Measurements from ENCODE around the gene IL17RD.

GRCh38 chr3:57140894-57141293 lies 24.3 kb downstream of the IL17RD start:
- TF ChIP-seq ZNF639 (CRISPR knock-in tag; conservative IDR thresholded peaks at IDR 0.05) (no peak), ZSCAN21 (CRISPR knock-in tag; IDR thresholded peaks at IDR 0.05; ENCODE audit: borderline replicate concordance) (no peak), POLR2A (IDR thresholded peaks at IDR 0.05; ENCODE audit: insufficient read depth in 1 of 2, low read depth in 2 of 2, low read length in 2 of 2) (no peak), POLR2AphosphoS5 (IDR thresholded peaks at IDR 0.05; ENCODE audit: low read depth, low read length) (no peak), RAD21 (CRISPR knock-in tag; IDR thresholded peaks at IDR 0.05) (no peak), CTCF (CRISPR knock-in tag; IDR thresholded peaks at IDR 0.05) (no peak), JARID2 (CRISPR knock-in tag; IDR thresholded peaks at IDR 0.05; ENCODE audit: insufficient replicate concordance) (no peak), EZH2 (conservative IDR thresholded peaks at IDR 0.05; ENCODE audit: low read depth, low read length) (no peak)

Measured in HepG2 (cell line).